ENCODE measurements around the gene ELOB.

ELOB gene

DNA sequence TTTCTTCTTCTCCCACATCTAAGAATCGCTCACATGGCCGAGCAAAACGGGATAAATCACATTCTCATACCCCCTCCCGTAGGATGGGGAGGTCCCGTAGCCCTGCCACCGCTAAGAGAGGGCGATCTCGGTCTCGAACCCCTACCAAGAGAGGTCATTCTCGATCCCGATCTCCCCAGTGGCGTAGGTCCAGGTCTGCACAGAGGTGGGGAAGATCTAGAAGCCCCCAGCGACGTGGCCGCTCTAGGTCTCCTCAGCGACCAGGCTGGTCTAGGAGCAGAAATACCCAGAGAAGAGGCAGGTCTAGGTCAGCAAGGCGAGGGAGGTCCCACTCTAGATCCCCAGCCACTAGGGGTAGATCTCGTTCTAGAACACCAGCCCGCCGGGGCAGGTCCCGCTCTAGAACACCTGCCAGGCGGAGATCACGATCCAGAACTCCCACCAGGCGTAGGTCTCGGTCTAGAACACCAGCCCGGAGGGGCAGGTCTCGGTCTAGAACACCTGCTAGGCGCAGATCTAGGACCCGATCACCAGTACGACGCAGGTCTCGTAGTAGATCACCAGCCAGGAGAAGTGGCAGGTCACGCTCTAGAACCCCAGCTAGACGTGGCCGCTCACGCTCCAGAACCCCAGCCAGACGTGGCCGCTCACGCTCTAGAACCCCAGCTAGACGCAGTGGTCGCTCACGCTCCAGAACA, 15.0 kb downstream of the ELOB start:
- Histone ChIP-seq H3K4me2 (ENCODE audit: insufficient read depth, low read length, poor library complexity, severe bottlenecking) (no peak overlapping the region), H3K9me3 (replicated peaks in 1 of 2; ENCODE audit: control insufficient read depth in 2 of 2, insufficient read depth in 1 of 2, low read depth in 1 of 2, low read length in 2 of 2) (peaks cover 31 to 57% of the 10 kb centered on the region in 2 donors), H4K8ac (ENCODE audit: low read depth, low read length) (no peak overlapping the region), H3K14ac (ENCODE audit: low read length) (no peak overlapping the region), H2BK15ac (ENCODE audit: low read length) (no peak overlapping the region), H2BK5ac (ENCODE audit: low read length) (no peak overlapping the region), H2BK120ac (ENCODE audit: low read depth, low read length) (no peak overlapping the region), H2AK5ac (ENCODE audit: low read depth, low read length) (no peak overlapping the region), H2AFZ (ENCODE audit: low read length) (no peak overlapping the region), H3K36me3 (replicated peaks in 1 of 2; ENCODE audit: control insufficient read depth in 2 of 2, insufficient read depth in 2 of 2, low read length in 2 of 2) (peaks cover 89 to 100% of the 10 kb centered on the region in 2 donors), H3K79me1 (ENCODE audit: low read depth, low read length) (peaks cover 19% of the 10 kb centered on the region), H3K18ac (ENCODE audit: low read length) (no peak overlapping the region), H3K9ac (ENCODE audit: low read depth, low read length, poor library complexity) (no peak overlapping the region), H3K23ac (ENCODE audit: low read depth, low read length, poor library complexity) (no peak overlapping the region), H3K4ac (ENCODE audit: low read length) (no peak overlapping the region), H4K91ac (ENCODE audit: low read depth, low read length, poor library complexity) (no peak overlapping the region), H3K4me1 (ENCODE audit: control insufficient read depth in 2 of 2, insufficient read depth in 1 of 2, low read depth in 1 of 2, low read length in 2 of 2) (no peaks in the 10 kb centered on the region), H2BK12ac (ENCODE audit: low read length) (no peak overlapping the region), H3K27me3 (ENCODE audit: control insufficient read depth in 3 of 3, insufficient read depth in 3 of 3, low read depth in 1 of 3, low read length in 3 of 3) (no peaks in the 10 kb centered on the region), H3K4me3 (ENCODE audit: low read length in 2 of 2) (peak overlapping the region in 1 of 2 donors; percentile 17), H3K27ac (replicated peaks; ENCODE audit: low read length) (no peak overlapping the region)
- no CpG with 5 or more reads among the region's 42 CpGs for WGBS, 2 donors (ENCODE audit: extremely low coverage in 2 of 2, insufficient read length in 2 of 2, insufficient replicate concordance in 1 of 2)
- DNase-seq (ENCODE audit: low spot score) = no peak

DNA sequence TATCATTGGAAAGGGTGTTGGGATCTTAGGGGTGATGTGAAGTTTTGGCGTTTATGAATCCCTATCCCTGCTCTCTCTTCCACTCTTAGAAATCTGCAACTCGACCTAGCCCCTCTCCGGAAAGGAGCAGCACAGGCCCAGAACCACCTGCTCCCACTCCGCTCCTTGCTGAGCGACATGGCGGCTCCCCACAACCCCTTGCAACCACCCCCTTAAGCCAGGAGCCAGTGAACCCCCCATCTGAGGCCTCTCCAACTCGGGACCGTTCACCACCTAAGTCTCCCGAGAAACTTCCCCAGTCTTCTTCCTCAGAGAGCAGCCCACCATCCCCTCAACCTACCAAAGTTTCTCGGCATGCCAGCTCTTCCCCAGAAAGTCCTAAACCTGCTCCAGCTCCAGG, 15.6 kb downstream of the ELOB start:
- H2BK12ac ChIP-seq (ENCODE audit: low read length) = no peak overlapping the region
- no peak overlapping the region for H2BK5ac ChIP-seq (ENCODE audit: low read length)
- H3K9ac ChIP-seq (ENCODE audit: low read depth, low read length, poor library complexity) = no peak overlapping the region
- no peak overlapping the region for H2BK15ac ChIP-seq (ENCODE audit: low read length)
- no peak overlapping the region for H4K8ac ChIP-seq (ENCODE audit: low read depth, low read length)
- WGBS, 2 donors (ENCODE audit: extremely low coverage in 2 of 2, insufficient read length in 2 of 2, insufficient replicate concordance in 1 of 2) = no CpG with 5 or more reads among the region's 10 CpGs
- H3K4me1 ChIP-seq (ENCODE audit: control insufficient read depth in 2 of 2, insufficient read depth in 1 of 2, low read depth in 1 of 2, low read length in 2 of 2) = no peaks in the 10 kb centered on the region
- no peak for DNase-seq (ENCODE audit: low spot score)
- H3K4ac ChIP-seq (ENCODE audit: low read length) = no peak overlapping the region
- no peak overlapping the region for H4K91ac ChIP-seq (ENCODE audit: low read depth, low read length, poor library complexity)
- no peak overlapping the region for H3K27ac ChIP-seq (replicated peaks; ENCODE audit: low read length)
- peaks cover 31 to 57% of the 10 kb centered on the region in 2 donors for H3K9me3 ChIP-seq (replicated peaks in 1 of 2; ENCODE audit: control insufficient read depth in 2 of 2, insufficient read depth in 1 of 2, low read depth in 1 of 2, low read length in 2 of 2)
- no peak overlapping the region for H3K4me2 ChIP-seq (ENCODE audit: insufficient read depth, low read length, poor library complexity, severe bottlenecking)
- H3K27me3 ChIP-seq (ENCODE audit: control insufficient read depth in 3 of 3, insufficient read depth in 3 of 3, low read depth in 1 of 3, low read length in 3 of 3) = no peaks in the 10 kb centered on the region
- H2BK120ac ChIP-seq (ENCODE audit: low read depth, low read length) = no peak overlapping the region
- no peak overlapping the region for H3K23ac ChIP-seq (ENCODE audit: low read depth, low read length, poor library complexity)
- no peak overlapping the region for H2AFZ ChIP-seq (ENCODE audit: low read length)
- no peak overlapping the region for H3K18ac ChIP-seq (ENCODE audit: low read length)
- no peak overlapping the region for H3K4me3 ChIP-seq (ENCODE audit: low read length in 2 of 2)
- no peak overlapping the region for H3K14ac ChIP-seq (ENCODE audit: low read length)
- peaks cover 13% of the 10 kb centered on the region for H3K79me1 ChIP-seq (ENCODE audit: low read depth, low read length)
- peaks cover 88 to 100% of the 10 kb centered on the region in 2 donors for H3K36me3 ChIP-seq (replicated peaks in 1 of 2; ENCODE audit: control insufficient read depth in 2 of 2, insufficient read depth in 2 of 2, low read length in 2 of 2)
- no peak overlapping the region for H2AK5ac ChIP-seq (ENCODE audit: low read depth, low read length)

DNA sequence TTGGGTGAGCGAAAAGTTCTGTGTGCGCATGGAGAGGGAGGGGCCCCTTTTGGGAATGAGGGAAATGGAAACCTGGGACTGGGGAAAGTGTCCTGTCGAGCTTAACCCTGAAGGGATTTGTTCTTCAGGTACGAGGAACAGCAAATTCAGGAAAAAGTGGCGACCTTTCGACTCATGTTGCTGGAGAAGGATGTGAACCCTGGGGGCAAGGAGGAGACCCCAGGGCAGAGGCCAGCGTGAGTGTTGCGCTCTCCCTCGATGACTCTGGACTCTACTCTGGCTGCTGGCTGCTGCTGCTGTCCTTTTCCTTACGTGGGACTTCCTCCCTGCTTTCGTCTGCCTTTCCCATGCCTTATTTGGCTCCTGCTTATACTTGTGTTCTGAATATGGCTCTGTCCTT, 19.7 kb downstream of the ELOB start:
- Histone ChIP-seq H2AK5ac (ENCODE audit: low read depth, low read length) (no peak overlapping the region), H3K27ac (replicated peaks; ENCODE audit: low read length) (no peak overlapping the region), H3K9ac (ENCODE audit: low read depth, low read length, poor library complexity) (no peak overlapping the region), H3K9me3 (replicated peaks in 1 of 2; ENCODE audit: control insufficient read depth in 2 of 2, insufficient read depth in 1 of 2, low read depth in 1 of 2, low read length in 2 of 2) (peaks cover 14 to 24% of the 10 kb centered on the region in 2 donors), H2AFZ (ENCODE audit: low read length) (no peak overlapping the region), H3K4me1 (ENCODE audit: control insufficient read depth in 2 of 2, insufficient read depth in 1 of 2, low read depth in 1 of 2, low read length in 2 of 2) (peaks cover 7 to 12% of the 10 kb centered on the region in 2 donors), H4K8ac (ENCODE audit: low read depth, low read length) (no peak overlapping the region), H2BK5ac (ENCODE audit: low read length) (no peak overlapping the region), H3K18ac (ENCODE audit: low read length) (no peak overlapping the region), H3K27me3 (ENCODE audit: control insufficient read depth in 3 of 3, insufficient read depth in 3 of 3, low read depth in 1 of 3, low read length in 3 of 3) (no peaks in the 10 kb centered on the region), H4K91ac (ENCODE audit: low read depth, low read length, poor library complexity) (no peak overlapping the region), H3K14ac (ENCODE audit: low read length) (no peak overlapping the region), H3K4me2 (ENCODE audit: insufficient read depth, low read length, poor library complexity, severe bottlenecking) (no peak overlapping the region), H3K4me3 (ENCODE audit: low read length in 2 of 2) (no peak overlapping the region), H3K36me3 (replicated peaks in 1 of 2; ENCODE audit: control insufficient read depth in 2 of 2, insufficient read depth in 2 of 2, low read length in 2 of 2) (peaks cover 51 to 90% of the 10 kb centered on the region in 2 donors), H2BK12ac (ENCODE audit: low read length) (no peak overlapping the region), H3K23ac (ENCODE audit: low read depth, low read length, poor library complexity) (no peak overlapping the region), H2BK120ac (ENCODE audit: low read depth, low read length) (no peak overlapping the region), H3K4ac (ENCODE audit: low read length) (no peak overlapping the region), H3K79me1 (ENCODE audit: low read depth, low read length) (peaks cover 10% of the 10 kb centered on the region), H2BK15ac (ENCODE audit: low read length) (no peak overlapping the region)
- no peak for DNase-seq (ENCODE audit: low spot score)
- WGBS, 2 donors (ENCODE audit: extremely low coverage in 2 of 2, insufficient read length in 2 of 2, insufficient replicate concordance in 1 of 2) = no CpG with 5 or more reads among the region's 11 CpGs

DNA sequence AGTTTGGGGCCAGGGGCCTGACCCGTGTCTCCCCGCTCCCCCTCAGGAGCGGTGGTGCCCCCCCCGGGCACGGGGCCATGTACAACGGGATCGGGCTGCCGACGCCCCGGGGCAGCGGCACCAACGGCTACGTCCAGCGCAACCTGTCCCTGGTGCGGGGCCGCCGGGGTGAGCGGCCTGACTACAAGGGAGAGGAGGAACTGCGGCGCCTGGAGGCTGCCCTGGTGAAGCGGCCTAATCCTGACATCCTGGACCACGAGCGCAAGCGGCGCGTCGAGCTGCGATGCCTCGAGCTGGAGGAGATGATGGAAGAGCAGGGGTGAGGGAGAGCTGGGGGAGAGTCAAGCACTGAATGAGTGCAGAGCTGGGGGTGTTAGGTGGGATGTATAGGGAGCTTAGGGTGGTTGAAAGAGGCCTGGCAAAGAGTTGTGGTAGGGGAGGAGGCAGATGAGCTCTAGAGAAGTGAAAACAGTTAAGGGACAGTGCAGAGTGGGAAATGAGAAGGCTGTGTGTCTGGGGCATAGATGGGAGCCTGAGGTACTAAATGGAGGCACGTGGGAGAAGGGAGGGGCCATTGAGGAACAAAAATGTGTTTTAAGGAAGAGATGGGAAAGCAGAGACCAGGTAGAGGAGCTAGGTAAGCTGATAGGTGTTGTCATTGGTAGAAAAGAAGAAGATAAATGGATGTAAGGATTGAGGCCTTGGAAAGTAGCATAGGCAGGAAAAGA, 20.6 kb downstream of the ELOB start:
- no peak overlapping the region for H3K14ac ChIP-seq (ENCODE audit: low read length)
- H3K79me1 ChIP-seq (ENCODE audit: low read depth, low read length) = peaks cover 6% of the 10 kb centered on the region
- WGBS, 2 donors (ENCODE audit: extremely low coverage in 2 of 2, insufficient read length in 2 of 2, insufficient replicate concordance in 1 of 2) = no CpG with 5 or more reads among the region's 30 CpGs
- H3K4me1 ChIP-seq (ENCODE audit: control insufficient read depth in 2 of 2, insufficient read depth in 1 of 2, low read depth in 1 of 2, low read length in 2 of 2) = peaks cover 10 to 12% of the 10 kb centered on the region in 2 donors
- H3K18ac ChIP-seq (ENCODE audit: low read length) = no peak overlapping the region
- no peak overlapping the region for H2AK5ac ChIP-seq (ENCODE audit: low read depth, low read length)
- no peak overlapping the region for H3K4ac ChIP-seq (ENCODE audit: low read length)
- no peak overlapping the region for H2BK15ac ChIP-seq (ENCODE audit: low read length)
- no peak overlapping the region for H4K91ac ChIP-seq (ENCODE audit: low read depth, low read length, poor library complexity)
- no peak overlapping the region for H2BK12ac ChIP-seq (ENCODE audit: low read length)
- H3K4me2 ChIP-seq (ENCODE audit: insufficient read depth, low read length, poor library complexity, severe bottlenecking) = no peak overlapping the region
- H3K23ac ChIP-seq (ENCODE audit: low read depth, low read length, poor library complexity) = no peak overlapping the region
- peaks cover 42 to 81% of the 10 kb centered on the region in 2 donors for H3K36me3 ChIP-seq (replicated peaks in 1 of 2; ENCODE audit: control insufficient read depth in 2 of 2, insufficient read depth in 2 of 2, low read length in 2 of 2)
- H2BK120ac ChIP-seq (ENCODE audit: low read depth, low read length) = no peak overlapping the region
- H3K9ac ChIP-seq (ENCODE audit: low read depth, low read length, poor library complexity) = no peak overlapping the region
- H3K27ac ChIP-seq (replicated peaks; ENCODE audit: low read length) = no peak overlapping the region
- no peaks in the 10 kb centered on the region for H3K27me3 ChIP-seq (ENCODE audit: control insufficient read depth in 3 of 3, insufficient read depth in 3 of 3, low read depth in 1 of 3, low read length in 3 of 3)
- H3K9me3 ChIP-seq (replicated peaks in 1 of 2; ENCODE audit: control insufficient read depth in 2 of 2, insufficient read depth in 1 of 2, low read depth in 1 of 2, low read length in 2 of 2) = peaks cover 5 to 15% of the 10 kb centered on the region in 2 donors
- no peak overlapping the region for H3K4me3 ChIP-seq (ENCODE audit: low read length in 2 of 2)
- H4K8ac ChIP-seq (ENCODE audit: low read depth, low read length) = no peak overlapping the region
- no peak overlapping the region for H2AFZ ChIP-seq (ENCODE audit: low read length)
- H2BK5ac ChIP-seq (ENCODE audit: low read length) = no peak overlapping the region
- DNase-seq (ENCODE audit: low spot score) = no peak
